RWPE1 (cell line): ENCODE data around the gene KCNN3.

Experiments
- CTCF ChIA-PET: fragments of 350-600 bp; sonication (Branson Sonifier 250); formaldehyde crosslinking; extraction: SDS; loops from one replicate; lab custom pipeline; 2021; lab: Yijun Ruan, JAX
- POLR2A ChIA-PET: fragments of 400-600 bp; formaldehyde crosslinking; extraction: SDS; loops from one replicate; lab custom pipeline; 2020; ENCODE audit warnings: antibody characterized with exemption; ENCODE audit not compliant: low non-redundant PET; lab: Yijun Ruan, JAX
- DNase-seq: peaks from one replicate; pipeline ENCODE4 v3.0.0; 2012; ENCODE audit warnings: low spot score
- H3K27ac ChIP-seq: fragments of 450-650 bp; 2 replicates; pipeline ENCODE4 v1.5.1; 2017
- TF ChIP-seq, protein P1 (sequence below): fragments of 450-650 bp; conservative IDR thresholded peaks from 2 replicates; pipeline ENCODE4 v1.5.1; 2017; ENCODE audit warnings: low read depth, mild to moderate bottlenecking

KCNN3 gene

GRCh38 chr1:154802982-154803920, 66.8 kb downstream of the KCNN3 start:
- ChIA-PET POLR2A (no interaction called here), CTCF (interaction anchor here (1.1 kb wide), 1 partner anchor 134 kb away, joined by 3 read pairs; no protein-coding TSS in a partner anchor)
- DNase-seq, result no peak
- TF ChIP-seq, protein P1, sequence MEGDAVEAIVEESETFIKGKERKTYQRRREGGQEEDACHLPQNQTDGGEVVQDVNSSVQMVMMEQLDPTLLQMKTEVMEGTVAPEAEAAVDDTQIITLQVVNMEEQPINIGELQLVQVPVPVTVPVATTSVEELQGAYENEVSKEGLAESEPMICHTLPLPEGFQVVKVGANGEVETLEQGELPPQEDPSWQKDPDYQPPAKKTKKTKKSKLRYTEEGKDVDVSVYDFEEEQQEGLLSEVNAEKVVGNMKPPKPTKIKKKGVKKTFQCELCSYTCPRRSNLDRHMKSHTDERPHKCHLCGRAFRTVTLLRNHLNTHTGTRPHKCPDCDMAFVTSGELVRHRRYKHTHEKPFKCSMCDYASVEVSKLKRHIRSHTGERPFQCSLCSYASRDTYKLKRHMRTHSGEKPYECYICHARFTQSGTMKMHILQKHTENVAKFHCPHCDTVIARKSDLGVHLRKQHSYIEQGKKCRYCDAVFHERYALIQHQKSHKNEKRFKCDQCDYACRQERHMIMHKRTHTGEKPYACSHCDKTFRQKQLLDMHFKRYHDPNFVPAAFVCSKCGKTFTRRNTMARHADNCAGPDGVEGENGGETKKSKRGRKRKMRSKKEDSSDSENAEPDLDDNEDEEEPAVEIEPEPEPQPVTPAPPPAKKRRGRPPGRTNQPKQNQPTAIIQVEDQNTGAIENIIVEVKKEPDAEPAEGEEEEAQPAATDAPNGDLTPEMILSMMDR, result no peak
- H3K27ac ChIP-seq, result no peak overlapping the region

GRCh38 chr1:154802336-154802969, 67.6 kb downstream of the KCNN3 start:
- DNase-seq, result no peak

DNA sequence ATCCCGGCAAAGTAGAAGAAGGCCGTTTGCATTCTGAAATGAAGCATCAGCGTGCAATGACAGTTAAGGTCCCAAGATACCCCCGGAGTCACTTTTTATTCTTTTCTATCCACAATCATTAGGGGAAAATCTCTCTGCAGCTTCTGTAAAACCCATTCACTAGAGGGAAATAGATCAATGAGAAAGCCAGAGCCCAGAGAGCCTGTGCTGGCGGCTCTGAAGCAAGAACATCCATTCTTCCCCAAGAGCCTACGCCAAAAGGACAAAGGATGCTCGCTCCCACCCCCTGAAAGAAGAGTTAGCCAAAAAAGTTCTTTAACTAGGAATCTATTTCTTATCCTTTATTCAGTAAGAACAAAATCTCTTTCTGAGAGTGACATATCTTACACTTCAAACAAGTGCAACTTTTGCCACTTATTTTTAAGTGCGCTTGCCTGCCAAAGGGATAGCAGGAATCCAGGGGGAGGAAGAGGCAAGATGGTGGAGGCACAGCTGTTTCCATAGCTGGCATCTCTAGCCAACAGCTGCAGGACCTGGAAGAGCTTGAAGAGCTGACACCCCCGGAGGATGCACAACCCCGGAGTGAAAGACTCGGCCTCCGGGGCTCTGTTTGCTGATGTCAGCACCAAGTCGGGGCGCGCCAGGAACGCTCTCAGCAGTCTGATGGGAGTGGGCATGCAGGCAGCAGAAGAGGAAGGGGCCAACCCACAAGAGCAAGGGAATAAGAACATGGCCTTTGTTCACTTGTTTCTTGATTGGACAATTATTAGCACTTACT, 68.7 kb downstream of the KCNN3 start:
- POLR2A ChIA-PET, result no interaction called here
- DNase-seq, result no peak
- CTCF ChIA-PET, result interaction anchor here (0.6 to 0.7 kb wide), 2 partner anchors 113 to 272 kb away, joined by 4 read pairs; no protein-coding TSS in a partner anchor
- H3K27ac ChIP-seq, result no peak overlapping the region
- TF ChIP-seq, protein P1, result no peak

More at GRCh38 chr1:154802336-154802969, 67.6 kb downstream of the KCNN3 start:
- H3K27ac ChIP-seq, result no peak overlapping the region
- ChIA-PET POLR2A (no interaction called here), CTCF (interaction anchor here (0.7 to 1.1 kb wide), 2 partner anchors 114 to 133 kb away, joined by 3 to 4 read pairs; no protein-coding TSS in a partner anchor)
- TF ChIP-seq, protein P1, result no peak

DNA sequence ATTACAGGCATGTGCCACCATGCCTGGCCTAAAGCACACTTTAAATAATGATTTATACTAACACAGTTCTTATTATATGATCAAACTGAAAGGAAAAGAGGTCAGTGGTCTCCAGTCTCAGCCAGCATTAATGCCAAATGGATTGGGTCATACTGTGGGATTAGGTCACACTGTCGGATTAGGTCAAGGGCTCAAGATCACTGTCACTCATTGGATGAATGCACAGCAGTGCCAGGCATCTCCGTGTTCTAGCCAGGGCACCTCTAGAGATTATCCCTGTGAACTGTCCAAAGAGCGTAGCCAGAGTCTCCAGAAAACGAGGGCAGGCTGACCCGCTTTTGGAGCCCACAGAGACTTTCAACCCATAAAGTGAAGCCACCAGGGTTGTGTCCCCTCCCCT, 70.9 kb downstream of the KCNN3 start:
- ChIA-PET POLR2A (no interaction called here), CTCF (interaction anchor here (0.7 kb wide), 1 partner anchor 474 kb away, joined by 3 read pairs; the partner anchor contains the start of gene ATP8B2)
- no peak for DNase-seq
- H3K27ac ChIP-seq, result no peak overlapping the region
- TF ChIP-seq, protein P1, result no peak

DNA sequence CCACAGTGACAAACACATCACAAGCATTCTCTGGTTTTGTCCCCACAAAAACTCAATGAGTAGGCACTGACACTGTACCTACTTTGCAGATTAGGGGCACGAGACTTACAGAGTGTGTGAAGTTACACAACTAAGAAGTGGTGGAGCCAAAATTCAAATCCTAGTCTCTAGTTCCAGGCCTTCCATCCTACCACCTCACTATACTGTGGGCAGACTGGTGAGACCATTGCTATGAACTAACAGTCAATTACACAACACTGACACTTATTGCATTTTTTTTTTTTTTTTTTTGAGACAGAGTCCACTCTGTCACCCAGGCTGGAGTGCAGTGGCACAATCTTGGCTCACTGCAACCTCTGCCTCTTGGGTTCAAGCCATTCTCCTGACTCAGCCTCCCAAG, 71.4 kb downstream of the KCNN3 start:
- H3K27ac ChIP-seq, result no peak overlapping the region
- no peak for DNase-seq
- POLR2A ChIA-PET, result no interaction called here
- CTCF ChIA-PET, result no interaction called here
- TF ChIP-seq, protein P1, result no peak

- no peak overlapping the region for H3K27ac ChIP-seq
- DNase-seq, result no peak
- ChIA-PET POLR2A (no interaction called here), CTCF (no interaction called here)
- TF ChIP-seq, protein P1, result no peak
These were observed 72.9 kb downstream of the KCNN3 start for GRCh38 chr1:154797175-154797574.
